NCI-H82 treated with DMSO at 0.1 percent for 48 hours (cell line): Measurements from ENCODE around the gene CNPPD1.

Source experiments
- DNase-seq: peaks from one replicate; lab custom pipeline; 2025; ENCODE audit not compliant: unreplicated experiment; lab: John Stamatoyannopoulos, UW

The CNPPD1 gene

DNA sequence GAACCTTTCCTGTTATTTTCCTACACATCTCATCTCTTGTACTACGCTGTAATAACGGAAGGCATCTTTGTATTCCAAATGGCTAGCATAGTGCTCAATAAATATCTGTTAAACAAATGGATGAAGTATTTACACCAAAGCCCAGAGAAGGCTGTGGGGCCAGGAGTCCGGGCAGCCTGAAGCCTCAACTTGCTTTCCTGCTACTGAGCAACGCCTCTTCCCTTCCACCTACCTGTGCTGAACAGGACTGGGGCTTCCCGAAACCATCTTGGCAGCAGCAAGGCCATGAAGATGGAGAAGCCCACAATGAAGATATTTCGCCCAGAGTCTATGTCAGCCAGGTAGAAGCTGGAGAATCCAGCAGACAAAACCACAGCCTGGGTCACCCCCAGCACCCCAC, 13.6 kb downstream of the CNPPD1 start:
- DNase-seq = no peak

DNA sequence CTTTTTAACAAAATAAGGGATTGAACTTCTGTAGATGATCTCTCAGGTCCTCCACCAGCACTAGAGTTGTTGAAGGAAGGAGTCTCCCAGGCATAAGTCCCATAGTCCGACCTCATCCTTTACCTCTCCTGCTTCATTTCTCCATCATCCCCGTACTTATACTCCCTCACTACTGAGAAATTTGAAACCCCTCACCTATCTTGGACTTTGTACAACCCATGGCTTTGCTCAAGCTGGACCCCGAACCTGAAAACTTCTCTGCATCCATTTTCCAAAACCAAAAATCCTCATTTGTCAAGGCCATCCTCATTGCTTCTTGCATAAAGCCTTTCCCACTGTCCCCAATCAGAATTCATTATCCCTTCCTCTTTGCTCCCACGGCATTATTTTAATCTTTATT, 15.6 kb downstream of the CNPPD1 start:
- DNase-seq = no peak

GRCh38 chr2:219160186-219161017, 16.3 kb downstream of the CNPPD1 start, which contains the start of gene NHEJ1:
Gene NHEJ1, minus strand, starts transcription at chr2:219160815. Its CDS starts 2,453 bp downstream, at chr2:219158362.
- DNase-seq = peak; percentile 83

- DNase-seq = no peak
Measured at GRCh38 chr2:219159771-219160185, 16.9 kb downstream of the CNPPD1 start.

DNA sequence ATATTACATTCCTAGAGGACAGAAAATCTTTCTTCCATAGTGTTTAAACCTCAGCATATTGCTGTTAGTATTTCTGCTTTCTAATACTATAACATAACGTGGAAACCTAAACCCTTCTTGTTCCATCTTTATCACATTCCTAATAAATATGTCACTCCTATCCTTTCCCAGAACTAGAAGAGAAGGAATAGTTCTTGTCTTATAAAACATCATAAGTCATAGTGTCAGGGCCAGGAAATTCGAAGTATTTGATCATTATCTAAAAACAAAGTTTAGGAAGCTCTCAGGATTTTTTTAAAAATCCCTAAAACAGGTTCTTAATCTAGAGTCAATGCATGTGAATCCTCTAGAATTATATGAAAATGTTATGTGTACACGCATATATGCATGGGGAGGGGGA, 18.1 kb downstream of the CNPPD1 start:
- no peak for DNase-seq

DNA sequence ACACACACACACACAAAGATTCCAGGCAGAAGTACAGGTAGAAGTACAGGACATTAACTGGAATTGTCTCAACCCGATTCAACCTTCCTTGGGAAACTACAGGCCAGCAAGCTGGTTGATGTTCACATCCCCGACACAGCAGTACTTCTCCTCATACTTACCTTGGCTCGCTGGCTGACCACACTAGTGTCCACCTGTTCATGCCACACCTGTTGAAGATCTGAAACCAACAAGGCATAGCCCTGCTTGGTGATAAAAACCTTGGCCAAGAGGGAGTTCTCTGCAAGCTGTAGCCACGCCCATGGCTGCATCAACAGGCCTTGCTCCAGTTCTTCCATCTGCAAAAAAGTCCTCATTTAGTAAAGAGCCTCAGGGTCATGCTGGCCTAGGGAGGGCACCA, 18.7 kb downstream of the CNPPD1 start:
- no peak for DNase-seq

- no peak for DNase-seq
Measured at GRCh38 chr2:219157396-219157795, 19.3 kb downstream of the CNPPD1 start.

- peak; percentile 78 for DNase-seq
Measured at GRCh38 chr2:219155054-219155644, 21.6 kb downstream of the CNPPD1 start.

- no peak for DNase-seq
Measured at GRCh38 chr2:219149667-219150066, 27.1 kb downstream of the CNPPD1 start.

DNA sequence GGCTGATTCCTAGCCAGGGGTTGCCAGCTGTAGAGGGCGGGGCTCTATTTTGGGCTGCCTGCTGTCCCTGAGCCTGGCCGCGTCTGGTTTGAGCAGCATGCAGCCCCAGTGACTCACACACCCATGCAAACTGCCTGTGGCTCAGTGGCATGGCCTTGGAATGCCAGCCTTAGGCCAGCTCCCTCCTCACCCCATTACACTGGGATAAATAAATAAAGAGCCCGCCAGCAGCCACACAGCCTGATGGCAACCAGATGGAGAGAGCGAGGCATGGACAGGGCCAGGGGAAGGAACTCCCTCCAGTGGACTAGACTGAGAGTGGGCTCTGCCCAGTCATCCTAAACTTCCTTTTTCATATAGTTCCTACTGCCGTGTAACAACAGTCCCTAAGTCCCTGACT, 34.4 kb downstream of the CNPPD1 start:
- DNase-seq = no peak

DNA sequence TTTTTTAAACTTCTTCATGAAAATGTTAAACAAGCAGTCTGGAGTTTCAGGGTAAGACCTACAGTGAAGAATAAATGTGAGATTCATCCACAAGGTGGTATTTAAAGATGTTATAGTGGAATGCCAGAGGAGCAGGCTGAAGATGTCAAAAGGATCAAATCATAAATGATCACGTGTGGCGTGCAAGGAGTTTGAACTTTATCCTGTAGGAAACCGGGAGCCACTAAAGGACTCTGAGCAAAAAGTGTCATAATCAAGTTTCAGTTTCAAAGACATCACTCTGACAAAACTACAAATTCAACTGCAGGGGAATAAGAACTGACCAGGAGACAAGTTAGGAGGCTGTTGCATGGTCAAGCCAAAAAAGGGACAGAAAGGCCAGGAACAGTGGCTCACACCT, 36.0 kb downstream of the CNPPD1 start:
- no peak for DNase-seq

DNA sequence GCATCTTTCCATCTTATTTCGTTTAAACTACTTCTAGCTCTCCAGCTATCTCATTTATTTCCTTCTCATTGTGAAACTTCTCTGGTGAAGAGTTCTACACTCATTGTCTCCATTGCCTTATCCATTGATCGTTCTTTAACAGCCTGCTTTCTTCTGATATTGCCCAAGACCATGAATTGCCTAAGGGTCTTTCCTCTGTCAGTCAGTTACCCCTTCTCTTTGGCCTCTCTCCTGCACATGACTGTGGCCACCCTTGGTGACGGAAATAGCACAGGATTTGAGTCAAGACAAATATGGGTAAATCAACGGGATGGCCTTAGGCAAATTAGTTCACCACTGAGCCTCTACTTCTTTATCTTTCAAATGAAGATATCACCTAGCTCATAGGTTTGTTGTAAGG, 42.7 kb downstream of the CNPPD1 start:
- DNase-seq = no peak

- DNase-seq = no peak
Measured at GRCh38 chr2:219131744-219132143, 45.0 kb downstream of the CNPPD1 start.

DNA sequence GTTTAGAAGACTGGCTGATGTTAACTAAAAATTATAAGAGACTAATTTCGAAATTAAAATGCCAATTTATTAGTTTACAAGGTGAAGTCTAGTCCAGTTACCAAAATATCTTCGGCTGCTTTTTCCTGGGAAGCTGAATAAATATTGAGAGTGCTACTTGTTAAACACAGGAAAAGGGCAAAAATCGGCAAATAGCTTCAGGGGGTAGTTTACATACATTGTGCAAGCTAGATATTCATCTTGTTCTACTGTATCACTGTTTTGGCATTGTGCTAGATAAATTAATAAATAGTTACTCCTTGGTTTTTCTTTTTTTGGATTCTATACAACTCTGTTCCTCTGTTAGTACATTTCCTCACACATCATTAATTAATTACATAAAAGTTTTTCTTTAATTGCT, 45.4 kb downstream of the CNPPD1 start:
- DNase-seq = no peak

- no peak for DNase-seq
Measured at GRCh38 chr2:219129589-219129988, 47.1 kb downstream of the CNPPD1 start.

DNA sequence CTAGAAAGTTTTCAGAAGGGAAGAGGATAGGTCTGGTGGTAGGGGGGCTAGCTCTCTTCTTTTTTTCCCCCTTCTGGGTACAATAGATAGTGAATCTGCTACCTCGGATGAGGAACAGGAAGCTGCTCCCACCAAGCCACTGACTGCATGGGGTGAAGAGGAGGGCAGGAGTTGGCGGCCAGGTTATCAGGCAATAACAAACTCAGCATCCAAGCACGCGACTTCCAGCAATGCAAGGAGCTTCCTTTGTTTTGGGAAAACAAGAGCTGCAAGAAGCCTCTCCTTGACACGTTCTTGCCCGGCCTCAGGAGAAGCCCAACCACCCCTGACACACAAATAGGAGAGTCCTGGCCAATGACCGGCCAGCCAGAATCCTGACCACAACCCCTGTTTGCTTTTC, 48.3 kb downstream of the CNPPD1 start:
- DNase-seq = no peak

- DNase-seq = no peak
Measured at GRCh38 chr2:219127037-219127635, 49.6 kb downstream of the CNPPD1 start.

- DNase-seq = no peak
Measured at GRCh38 chr2:219126555-219126954, 50.2 kb downstream of the CNPPD1 start.

- DNase-seq = no peak
Measured at GRCh38 chr2:219125886-219126270, 50.8 kb downstream of the CNPPD1 start.

- DNase-seq = no peak
Measured at GRCh38 chr2:219125225-219125885, 51.4 kb downstream of the CNPPD1 start.

DNA sequence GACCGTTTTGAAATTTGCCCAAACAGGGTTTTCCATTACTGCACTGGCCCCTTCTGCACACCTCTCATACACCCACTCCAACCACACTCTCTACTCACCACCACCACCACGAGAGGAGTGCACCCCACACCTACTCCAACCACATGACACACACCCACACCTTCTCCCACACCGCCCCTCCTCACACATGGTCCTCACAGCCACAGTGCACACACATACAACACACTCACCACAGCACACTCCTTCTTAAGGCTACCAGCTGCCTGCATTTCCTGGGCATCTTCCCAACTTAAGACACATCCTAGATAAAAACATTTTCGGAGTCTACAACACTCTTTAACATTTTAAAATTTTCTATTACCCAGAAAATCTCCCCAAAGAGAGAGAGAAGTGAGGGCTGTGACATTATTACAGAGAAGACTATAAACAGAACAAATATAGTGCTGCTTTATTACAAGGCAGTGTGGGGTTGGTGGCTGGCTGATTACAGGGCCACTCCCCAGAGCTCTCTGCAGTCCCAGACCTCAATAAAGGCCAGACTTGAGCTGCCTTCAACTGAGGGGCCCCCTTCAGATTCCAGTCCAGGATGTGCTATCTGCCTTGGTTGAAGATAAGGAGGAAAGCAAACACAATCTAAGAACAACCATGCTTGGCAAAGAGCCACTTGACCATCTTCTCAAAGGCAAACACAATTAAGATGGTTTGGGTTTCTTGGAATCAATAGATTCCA, 52.2 kb downstream of the CNPPD1 start:
- no peak for DNase-seq
